ENCODE data around the gene WWC2.

WWC2 gene

DNA sequence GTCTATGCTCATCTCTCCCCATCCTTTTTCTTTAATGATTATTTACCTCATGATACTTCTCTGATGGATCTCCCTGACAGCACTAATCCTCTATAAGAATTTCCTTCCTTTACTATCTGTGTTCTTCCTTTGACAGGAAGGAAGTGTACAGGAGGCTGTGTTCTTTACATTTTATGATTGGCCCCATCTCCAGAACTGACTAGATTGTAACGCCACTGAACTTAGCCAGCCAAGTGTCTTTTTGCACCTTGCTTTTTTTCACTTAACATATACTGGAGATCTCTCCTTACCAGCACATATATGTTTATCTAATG lies 3.9 kb upstream of the WWC2 start:
- no peak for TF ChIP-seq GATA2 (IDR thresholded peaks at IDR 0.05; ENCODE audit: low read depth, low read length)
- no peak for TF ChIP-seq GATA3 (IDR thresholded peaks at IDR 0.05; ENCODE audit: low read depth, low read length)

DNA sequence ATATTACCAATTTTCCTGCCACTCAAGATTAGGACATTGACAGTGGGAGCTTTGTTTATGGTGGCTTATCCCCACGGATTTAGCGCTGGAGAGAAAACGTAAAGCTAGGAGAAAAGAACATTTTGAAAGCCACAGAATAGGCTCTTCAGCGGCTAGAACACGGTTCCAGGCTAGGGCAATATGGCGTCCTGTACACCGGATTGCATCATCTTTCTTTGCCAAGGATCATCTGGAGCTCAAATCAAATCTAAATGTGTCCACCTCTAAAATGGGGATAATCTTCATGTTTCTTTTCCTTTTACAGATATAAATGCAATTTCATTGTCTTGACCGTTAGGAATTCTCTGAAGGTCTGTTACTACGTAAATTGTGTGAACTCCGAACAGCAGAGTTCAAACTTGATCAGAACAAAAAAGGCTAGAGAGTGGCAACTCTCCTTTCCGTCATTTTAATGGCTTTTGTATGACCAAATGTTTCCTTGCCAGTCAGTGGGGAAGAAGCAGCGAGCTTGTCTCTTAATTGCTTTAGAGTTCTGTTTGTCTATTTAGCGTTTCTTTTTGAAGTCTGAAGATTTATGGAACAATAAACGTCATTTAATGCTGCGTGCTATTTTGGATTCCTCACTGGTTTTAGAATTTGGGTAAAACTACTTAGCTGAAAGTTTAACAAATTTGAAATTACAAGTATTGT lies 2.6 kb upstream of the WWC2 start:
- TF ChIP-seq GATA3 (IDR thresholded peaks at IDR 0.05; ENCODE audit: low read depth, low read length): no peak
- TF ChIP-seq GATA2 (IDR thresholded peaks at IDR 0.05; ENCODE audit: low read depth, low read length): no peak

DNA sequence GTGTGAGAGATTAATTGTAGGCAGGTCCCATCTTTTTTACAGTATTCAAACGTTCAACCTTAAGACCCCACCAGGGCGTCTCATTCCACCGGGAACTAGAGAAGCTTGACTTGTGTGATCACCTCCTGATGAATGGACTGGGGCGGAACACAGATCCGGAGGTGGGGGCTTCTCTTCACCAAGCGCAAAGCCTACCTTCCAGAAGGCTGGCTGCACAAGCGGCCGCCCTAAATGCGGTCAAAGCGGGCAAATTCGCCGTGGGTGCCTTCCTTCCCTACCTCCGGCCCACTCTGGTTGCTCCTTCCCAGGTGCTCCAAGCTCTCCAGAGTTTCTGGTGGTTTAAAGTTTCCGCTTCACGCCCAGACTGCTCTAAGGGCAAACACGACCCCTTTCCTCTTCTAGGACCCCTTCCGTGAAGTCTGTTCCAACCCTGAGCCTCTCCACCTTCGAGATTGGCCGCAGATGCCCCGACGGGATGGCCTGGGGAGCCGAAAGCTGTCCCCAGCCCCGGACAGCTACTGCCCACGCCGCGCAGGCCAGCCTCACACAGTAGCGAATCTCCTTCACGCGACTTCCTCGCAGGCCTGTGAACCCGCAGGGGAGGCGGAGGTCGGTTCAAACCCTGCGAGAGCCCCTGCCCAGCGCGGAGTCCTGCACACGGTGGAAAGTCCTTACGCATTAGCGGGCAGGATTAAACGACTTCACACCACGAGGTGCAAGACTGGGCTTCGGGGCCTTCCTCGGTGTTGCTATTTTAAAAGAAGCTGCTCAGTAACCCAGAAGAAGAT lies 1.6 kb upstream of the WWC2 start:
- TF ChIP-seq GATA3 (IDR thresholded peaks at IDR 0.05; ENCODE audit: low read depth, low read length) (no peak), GATA2 (IDR thresholded peaks at IDR 0.05; ENCODE audit: low read depth, low read length) (no peak)

DNA sequence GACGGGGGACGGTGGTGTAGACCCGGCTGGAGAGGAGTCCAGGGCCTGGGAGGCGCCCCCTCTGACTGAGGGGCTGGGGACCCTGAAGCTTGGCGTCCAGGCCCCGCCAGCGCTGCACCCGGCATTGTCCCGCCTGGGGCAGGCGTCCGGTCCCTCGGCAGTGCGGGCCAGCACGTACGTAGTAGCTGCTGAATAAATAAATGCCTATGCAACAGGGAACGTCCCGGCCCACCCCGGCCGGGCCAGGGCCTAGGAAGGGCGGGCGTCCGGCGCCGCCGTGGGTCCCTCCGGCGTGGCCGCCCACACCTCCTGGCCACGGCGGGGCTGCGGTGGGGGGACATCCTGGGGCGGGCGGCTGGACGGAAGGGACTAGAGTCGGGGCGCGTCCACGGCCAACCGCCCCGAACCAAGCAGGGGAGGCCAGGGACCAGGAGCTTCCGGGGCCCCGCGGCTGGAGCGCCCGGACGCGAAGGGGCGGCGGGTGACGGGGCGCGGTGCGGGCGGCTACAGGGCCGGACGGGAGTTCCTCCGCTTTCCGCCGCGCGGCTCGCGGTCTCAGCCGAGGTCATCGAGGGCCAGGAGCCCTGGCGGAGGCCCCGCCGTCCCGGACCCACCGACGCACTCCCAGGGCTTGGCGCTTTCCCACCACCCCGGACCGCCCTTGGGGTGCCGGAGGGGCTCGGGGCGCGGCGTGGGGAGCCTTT lies 886 bp upstream of the WWC2 start:
- no peak for TF ChIP-seq GATA3 (IDR thresholded peaks at IDR 0.05; ENCODE audit: low read depth, low read length)
- TF ChIP-seq GATA2 (IDR thresholded peaks at IDR 0.05; ENCODE audit: low read depth, low read length): no peak

DNA sequence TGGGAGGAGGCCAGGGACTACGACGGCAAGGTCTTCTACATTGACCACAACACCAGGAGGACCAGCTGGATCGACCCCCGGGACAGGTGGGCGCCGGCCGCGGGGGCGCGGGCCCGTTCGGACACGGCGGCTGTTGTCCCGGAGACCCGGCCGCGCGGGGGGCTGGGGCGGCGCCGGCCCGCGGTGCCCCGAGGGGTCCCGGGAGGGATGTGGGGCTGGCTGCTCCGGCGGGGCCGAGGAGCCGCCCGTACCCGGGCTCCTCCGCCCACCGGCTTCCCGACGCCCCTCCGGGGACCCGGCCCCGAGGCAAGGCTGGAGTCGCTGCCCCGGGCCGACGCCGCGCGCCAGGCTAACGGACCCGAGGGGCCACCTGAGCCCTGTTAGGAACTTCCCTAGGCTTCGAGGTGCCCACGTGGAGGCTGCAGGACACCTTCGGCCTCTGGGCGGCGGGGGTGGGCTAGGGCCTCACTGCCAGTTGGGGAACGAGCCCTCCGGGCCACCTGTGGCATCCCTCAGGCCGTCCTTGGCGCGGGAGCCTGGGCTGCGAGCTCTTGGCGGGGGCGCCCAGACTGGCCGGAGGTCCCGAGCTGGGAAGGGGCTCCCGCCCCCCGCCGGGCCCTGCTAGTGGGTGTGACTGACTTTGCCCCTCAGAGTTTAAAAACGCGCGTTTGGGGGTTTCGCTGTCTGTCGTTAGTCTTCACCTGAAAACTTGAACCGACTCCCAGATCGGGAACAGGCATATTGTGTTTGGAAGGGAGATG lies 660 bp downstream of the WWC2 start:
- TF ChIP-seq GATA3 (IDR thresholded peaks at IDR 0.05; ENCODE audit: low read depth, low read length): no peak
- no peak for TF ChIP-seq GATA2 (IDR thresholded peaks at IDR 0.05; ENCODE audit: low read depth, low read length)

DNA sequence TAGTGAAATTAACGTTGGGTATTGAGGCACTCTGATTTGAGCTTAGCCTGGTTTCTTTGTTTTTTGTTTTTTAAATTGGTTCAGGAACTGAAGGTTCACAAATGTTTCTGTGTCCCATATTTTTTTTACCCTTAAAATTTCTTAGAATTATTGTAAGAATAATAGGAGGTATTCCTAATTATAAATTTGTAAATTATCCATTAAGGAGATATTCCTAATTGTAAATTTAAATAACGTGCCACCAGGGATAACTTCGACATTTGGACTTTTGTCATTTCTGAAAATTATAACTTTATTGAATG lies 1.2 kb downstream of the WWC2 start:
- TF ChIP-seq GATA3 (IDR thresholded peaks at IDR 0.05; ENCODE audit: low read depth, low read length) (no peak), GATA2 (IDR thresholded peaks at IDR 0.05; ENCODE audit: low read depth, low read length) (no peak)

DNA sequence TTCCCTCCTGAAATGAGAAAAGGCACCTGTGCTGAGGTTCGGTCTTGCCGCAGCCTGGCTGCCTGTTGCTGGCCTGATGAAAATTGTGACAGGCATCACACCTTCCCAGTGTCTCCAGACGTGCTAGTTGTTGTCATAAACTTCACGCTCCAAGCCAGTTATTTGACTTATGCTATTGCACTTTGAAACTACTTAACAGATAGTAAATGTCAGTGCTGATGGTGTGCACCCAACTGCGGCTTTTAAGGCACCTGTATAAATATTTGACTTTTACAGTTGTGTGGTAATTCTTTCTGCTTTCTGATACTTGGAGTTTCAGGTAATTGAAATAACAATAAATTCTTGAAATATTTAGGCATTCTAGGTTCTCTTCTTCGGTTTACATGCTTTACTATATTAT lies 1.8 kb downstream of the WWC2 start:
- TF ChIP-seq GATA3 (IDR thresholded peaks at IDR 0.05; ENCODE audit: low read depth, low read length) (no peak), GATA2 (IDR thresholded peaks at IDR 0.05; ENCODE audit: low read depth, low read length) (no peak)

DNA sequence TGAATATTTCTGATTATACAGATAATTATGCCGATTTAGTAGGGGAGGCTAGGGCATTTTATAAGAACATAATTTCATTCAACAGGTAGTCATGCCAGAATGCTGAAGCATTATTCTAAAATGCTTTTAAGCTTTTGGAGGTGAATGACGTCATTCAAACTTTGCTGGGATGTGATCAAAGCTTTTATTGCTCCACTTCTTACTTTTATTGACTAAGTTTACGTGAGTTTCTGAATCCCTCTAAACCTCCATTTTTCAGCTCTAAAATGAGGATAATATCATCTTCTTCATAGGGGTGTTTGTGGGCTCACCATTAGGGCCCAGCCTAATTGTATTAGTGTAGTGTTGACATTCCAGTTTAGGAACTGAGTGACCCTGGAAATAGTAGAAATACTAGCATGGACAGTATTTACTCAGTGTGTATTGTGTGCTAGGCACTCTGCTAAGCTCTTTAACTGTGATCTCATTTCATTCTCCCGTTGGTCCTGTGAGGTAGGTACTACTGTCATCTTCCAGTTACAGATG lies 3.0 kb downstream of the WWC2 start:
- TF ChIP-seq GATA3 (IDR thresholded peaks at IDR 0.05; ENCODE audit: low read depth, low read length) (no peak), GATA2 (IDR thresholded peaks at IDR 0.05; ENCODE audit: low read depth, low read length) (no peak)

DNA sequence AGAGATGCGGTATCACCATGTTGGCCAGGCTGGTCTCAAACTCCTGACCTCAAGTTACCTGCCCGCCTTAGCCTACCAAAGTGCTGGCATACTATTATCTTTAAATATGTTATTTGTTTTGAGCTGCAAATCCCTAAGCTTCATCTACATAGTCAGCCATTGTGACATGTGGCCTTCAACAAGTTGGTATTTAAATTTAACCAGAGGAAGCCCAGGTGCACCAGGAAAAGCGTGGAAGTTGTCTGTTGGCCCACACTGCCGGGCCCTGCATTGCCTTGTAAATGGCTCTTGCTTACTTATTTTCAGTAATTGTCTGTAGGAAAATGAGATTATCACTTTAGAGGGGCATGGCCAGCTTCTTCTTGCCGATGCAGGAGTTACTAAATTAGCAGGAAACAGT lies 6.0 kb downstream of the WWC2 start:
- TF ChIP-seq GATA2 (IDR thresholded peaks at IDR 0.05; ENCODE audit: low read depth, low read length) (no peak), GATA3 (IDR thresholded peaks at IDR 0.05; ENCODE audit: low read depth, low read length) (no peak)

DNA sequence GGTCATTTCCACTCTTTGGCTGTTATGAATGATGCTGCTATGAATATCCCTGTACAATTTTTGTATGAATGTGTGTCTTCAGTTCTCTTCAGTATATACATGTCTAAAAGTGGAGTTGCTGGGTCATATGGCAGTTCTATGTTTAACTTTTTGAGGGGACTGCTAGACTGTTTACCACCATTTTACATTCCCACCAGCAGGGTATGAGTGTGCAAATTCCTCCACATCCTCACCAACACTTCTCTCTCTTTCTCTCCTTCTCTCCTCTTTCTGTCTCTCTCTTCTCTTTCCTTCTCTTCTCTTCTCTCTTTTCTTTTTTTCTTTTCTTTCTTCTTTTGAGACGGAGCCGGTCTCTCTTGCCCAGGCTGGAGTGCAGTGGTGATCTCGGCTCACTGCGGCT lies 7.8 kb downstream of the WWC2 start:
- TF ChIP-seq GATA3 (IDR thresholded peaks at IDR 0.05; ENCODE audit: low read depth, low read length) (no peak), GATA2 (IDR thresholded peaks at IDR 0.05; ENCODE audit: low read depth, low read length) (no peak)

DNA sequence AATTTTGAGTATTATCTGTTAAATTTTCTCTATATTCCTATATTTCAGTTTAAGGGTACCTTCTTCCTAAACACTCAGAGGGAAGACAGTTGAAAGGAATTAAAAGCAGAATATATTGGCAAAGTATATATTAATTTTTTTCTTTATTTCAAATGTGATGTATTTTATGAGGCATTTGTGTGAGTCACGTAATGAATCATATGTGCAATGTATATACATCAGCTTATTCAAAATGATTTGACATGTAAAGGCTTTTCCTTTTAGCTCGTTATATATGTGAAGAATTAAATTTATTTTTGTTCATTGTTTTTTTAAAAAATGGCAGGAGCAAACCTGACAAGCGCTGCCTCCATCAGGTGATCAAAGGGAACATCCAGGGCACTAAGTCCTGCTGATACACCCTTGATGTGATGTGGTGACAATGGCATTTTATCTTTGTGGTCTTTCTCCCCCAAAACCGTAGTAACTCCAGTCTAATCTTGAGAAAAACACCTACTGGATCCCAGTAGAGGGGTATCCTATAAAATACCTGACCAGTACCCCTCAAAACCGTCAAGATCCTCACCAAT lies 8.9 kb downstream of the WWC2 start:
- TF ChIP-seq GATA2 (IDR thresholded peaks at IDR 0.05; ENCODE audit: low read depth, low read length) (no peak), GATA3 (IDR thresholded peaks at IDR 0.05; ENCODE audit: low read depth, low read length) (no peak)

DNA sequence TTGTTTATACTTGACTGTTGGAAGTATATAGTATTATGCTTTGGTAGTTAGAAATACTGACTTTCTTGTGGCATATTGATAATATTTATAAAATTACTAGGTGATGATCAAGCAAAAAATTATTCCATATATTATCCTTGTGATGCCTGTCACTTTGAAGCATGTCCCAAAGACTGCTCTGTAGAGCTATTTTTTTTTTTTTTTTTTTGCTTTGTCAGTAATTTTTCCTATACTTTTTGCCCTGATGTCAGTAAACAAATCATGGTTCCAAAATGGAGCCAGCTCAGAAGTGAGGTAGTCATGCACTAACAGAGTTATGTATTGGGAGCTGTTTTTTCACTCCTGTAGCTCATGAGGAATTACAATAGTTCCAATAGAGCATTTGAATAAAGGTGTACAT lies 11.2 kb downstream of the WWC2 start:
- TF ChIP-seq GATA2 (IDR thresholded peaks at IDR 0.05; ENCODE audit: low read depth, low read length): no peak
- no peak for TF ChIP-seq GATA3 (IDR thresholded peaks at IDR 0.05; ENCODE audit: low read depth, low read length)

DNA sequence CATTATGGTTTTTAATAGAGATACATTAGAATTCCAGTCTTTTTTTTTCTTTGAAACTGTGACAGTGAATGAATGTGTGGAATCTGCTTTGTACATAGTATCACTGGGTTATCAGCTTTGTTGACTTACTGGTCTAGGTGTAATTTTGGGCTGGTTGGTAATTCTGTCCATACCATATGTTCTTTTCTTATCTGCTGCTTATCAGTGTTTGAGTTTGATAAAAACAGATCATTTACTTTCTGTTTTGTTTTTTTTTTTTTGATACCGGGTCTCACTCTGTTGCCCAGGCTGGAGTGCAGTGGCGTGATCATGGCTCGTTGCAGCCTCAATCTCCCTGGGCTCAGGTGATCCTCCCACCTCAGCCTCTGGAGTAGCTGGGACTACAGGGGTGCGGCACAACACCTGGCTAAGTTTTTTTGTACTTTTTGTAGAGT lies 12.4 kb downstream of the WWC2 start:
- TF ChIP-seq GATA3 (IDR thresholded peaks at IDR 0.05; ENCODE audit: low read depth, low read length): no peak
- no peak for TF ChIP-seq GATA2 (IDR thresholded peaks at IDR 0.05; ENCODE audit: low read depth, low read length)

DNA sequence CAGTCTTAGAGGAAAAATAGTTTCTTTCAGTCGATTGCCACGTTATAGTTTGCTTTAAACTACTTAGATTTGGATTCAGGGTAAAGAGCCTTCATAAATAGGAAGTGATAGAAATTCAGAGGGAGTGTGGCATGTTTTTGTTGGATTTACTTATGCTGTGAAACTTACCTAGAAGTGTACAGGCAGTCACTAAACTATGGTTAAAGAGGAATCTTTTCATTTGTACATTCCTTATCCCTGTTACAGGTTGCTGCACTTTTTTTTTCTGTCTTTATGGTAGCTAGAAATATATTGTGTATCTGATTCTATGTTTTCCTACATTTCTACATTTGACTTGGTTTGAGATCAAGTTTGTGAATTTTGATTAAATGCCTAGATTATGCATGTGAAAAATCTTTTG lies 19.1 kb downstream of the WWC2 start:
- TF ChIP-seq GATA3 (IDR thresholded peaks at IDR 0.05; ENCODE audit: low read depth, low read length) (no peak), GATA2 (IDR thresholded peaks at IDR 0.05; ENCODE audit: low read depth, low read length) (no peak)
